Stomach (tissue), 9 donors: ENCODE measurements around the gene PGM3. TPM values are rescaled to one million over a fixed set of nuclear protein-coding genes. Genes with fewer than 3 reads are reported as not detected.

ENCODE experiments used
- DNase-seq, 2 donors: peaks; one replicate each; pipeline versions ENCODE4 v3.0.0 to v3.0.0-alpha.2; 2013 to 2019
- H3K27ac ChIP-seq, 5 donors: fragments of 200-600 bp in 4 of 5; sonication (generic) in 4 of 5; one replicate each; pipeline ENCODE4 v1.5.1; 2013 to 2019; ENCODE audit warnings: mild to moderate bottlenecking in 1 of 5, moderate library complexity in 1 of 5
- H3K27me3 ChIP-seq, 3 donors: fragments of 200-600 bp; sonication (generic); one replicate each; pipeline ENCODE4 v1.5.1; 2017 to 2019; ENCODE audit warnings: mixed run types in 1 of 3
- H3K36me3 ChIP-seq, 4 donors: fragments of 200-600 bp; sonication (generic); 1 replicate in 3 of 4; 2 replicates in 1 of 4; pipeline ENCODE4 v1.5.1; 2016 to 2019
- H3K4me1 ChIP-seq, 4 donors: fragments of 200-600 bp; sonication (generic); one replicate each; pipeline ENCODE4 v1.5.1; 2016 to 2019
- H3K4me3 ChIP-seq, 4 donors: fragments of 200-600 bp; sonication (generic) in 3 of 4; one replicate each; pipeline ENCODE4 v1.5.1; 2016 to 2019; ENCODE audit warnings: mild to moderate bottlenecking in 1 of 4
- H3K9me3 ChIP-seq, 4 donors: fragments of 200-600 bp; sonication (generic); one replicate each; pipeline ENCODE4 v1.5.1; 2016 to 2019
- EP300 ChIP-seq: sonication (generic); formaldehyde crosslinking; IDR thresholded peaks from one replicate; pipeline ENCODE4 v1.6.1; 2017; ENCODE audit warnings: antibody characterized with exemption
- POLR2A ChIP-seq, 4 donors: fragments of 450-650 bp; IDR thresholded peaks; one replicate each; pipeline ENCODE4 v1.6.1; 2016; ENCODE audit warnings: antibody characterized with exemption in 4 of 4, control low read depth in 2 of 4, mild to moderate bottlenecking in 1 of 4, moderate library complexity in 1 of 4
- POLR2AphosphoS5 ChIP-seq, 3 donors: sonication (generic); formaldehyde crosslinking; IDR thresholded peaks; one replicate each; pipeline ENCODE4 v1.6.1; 2016; ENCODE audit warnings: antibody characterized with exemption in 3 of 3
- WGBS, 5 donors: extraction: QIAGEN DNeasy Blood & Tissue Kit in 3 of 5; methylation state at CpG; one replicate each; pipeline versions ENCODE4 v1.1.5 to v1.1.7; 2013 to 2018; 5-methylcytosine and 5-hydroxymethylcytosine counted together
- intact Hi-C: fragments of 100-400 bp; cut with DNase I; formaldehyde crosslinking; loops from one replicate; pipeline ENCODE4 v1.15.1; 2023; ENCODE audit warnings: low total_unique reads
- polyA plus RNA-seq, 3 donors: library from polyadenylated mRNA; stranded (reverse); fragments of 200-250 nt; gene quantifications; one replicate each; pipeline ENCODE4 v1.2.3, GENCODE V29; 2013
- total RNA-seq, 5 donors: library from RNA; depleted of rRNA; stranded (reverse); fragments of >200 nt; gene quantifications; one replicate each; pipeline versions ENCODE4 v1.1.0 to v1.2.3, GENCODE V29; 2014 to 2016
- TF ChIP-seq, protein P1 (sequence below), 7 experiments: fragments of 450-650 bp in 4 of 7; fragments of 200-600 bp in 3 of 7; sonication (generic) in 3 of 7; IDR thresholded peaks; one replicate each; pipeline ENCODE4 v1.5.1; 2016 to 2019; ENCODE audit warnings: antibody characterized with exemption in 7 of 7, control low read depth in 2 of 7, mild to moderate bottlenecking in 1 of 7
- donor health status: healthy with polysubstance abuse.
- donor health status: Bipolar disorder and iron deficiency.
- donor health status: healthy.

PGM3 gene
- total and polyA plus RNA-seq, 8 donors = 0.58 to 96.4 (median 19.6) TPM

DNA sequence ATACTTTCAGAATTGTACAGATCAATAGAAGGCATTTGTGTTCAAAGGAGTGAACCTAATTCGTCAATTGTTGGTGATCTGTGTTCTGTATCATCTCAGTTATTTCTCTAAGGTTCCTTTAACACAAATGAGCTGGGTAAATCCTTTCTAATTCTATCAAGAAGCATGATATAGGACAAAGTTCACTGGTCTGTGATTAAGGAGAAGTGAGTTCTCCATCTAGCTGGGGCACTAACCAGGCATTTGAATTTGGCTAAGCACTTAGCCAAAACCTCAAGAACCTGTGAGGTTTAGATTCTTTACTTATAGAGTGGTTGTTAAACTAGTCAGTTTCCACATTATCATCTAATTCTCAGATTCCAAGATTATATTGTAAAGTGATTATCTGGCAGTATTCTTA, 75.3 kb downstream of the PGM3 start:
- H3K27ac ChIP-seq = no peak overlapping the region
- no peak overlapping the region for H3K4me3 ChIP-seq
- TF ChIP-seq POLR2AphosphoS5 (IDR thresholded peaks at IDR 0.05) = no peak
- no peak for TF ChIP-seq EP300
- TF ChIP-seq, protein P1, sequence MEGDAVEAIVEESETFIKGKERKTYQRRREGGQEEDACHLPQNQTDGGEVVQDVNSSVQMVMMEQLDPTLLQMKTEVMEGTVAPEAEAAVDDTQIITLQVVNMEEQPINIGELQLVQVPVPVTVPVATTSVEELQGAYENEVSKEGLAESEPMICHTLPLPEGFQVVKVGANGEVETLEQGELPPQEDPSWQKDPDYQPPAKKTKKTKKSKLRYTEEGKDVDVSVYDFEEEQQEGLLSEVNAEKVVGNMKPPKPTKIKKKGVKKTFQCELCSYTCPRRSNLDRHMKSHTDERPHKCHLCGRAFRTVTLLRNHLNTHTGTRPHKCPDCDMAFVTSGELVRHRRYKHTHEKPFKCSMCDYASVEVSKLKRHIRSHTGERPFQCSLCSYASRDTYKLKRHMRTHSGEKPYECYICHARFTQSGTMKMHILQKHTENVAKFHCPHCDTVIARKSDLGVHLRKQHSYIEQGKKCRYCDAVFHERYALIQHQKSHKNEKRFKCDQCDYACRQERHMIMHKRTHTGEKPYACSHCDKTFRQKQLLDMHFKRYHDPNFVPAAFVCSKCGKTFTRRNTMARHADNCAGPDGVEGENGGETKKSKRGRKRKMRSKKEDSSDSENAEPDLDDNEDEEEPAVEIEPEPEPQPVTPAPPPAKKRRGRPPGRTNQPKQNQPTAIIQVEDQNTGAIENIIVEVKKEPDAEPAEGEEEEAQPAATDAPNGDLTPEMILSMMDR (IDR thresholded peaks at IDR 0.05) = no peak
- TF ChIP-seq POLR2A (IDR thresholded peaks at IDR 0.05) = no peak
- no peaks in the 10 kb centered on the region for H3K27me3 ChIP-seq
- intact Hi-C loops = no loop called here
- peaks cover 0 to 7% (median 0%) of the 10 kb centered on the region in 4 donors for H3K4me1 ChIP-seq
- no peaks in the 10 kb centered on the region for H3K9me3 ChIP-seq
- WGBS, 5 donors = 84 to 100% (median 89%) methylated on average over 1 of the region's 1 CpG
- no peak for DNase-seq
- H3K36me3 ChIP-seq = peaks cover 0 to 50% (median 36%) of the 10 kb centered on the region in 4 donors

Other genes with a start within 250 kb of the PGM3 start
- 10 to 100 TPM in 4 of 5 donors, 1 to 10 TPM in 1; 5.5 to 33.3 (median 21.3) TPM for gene UBE3D, start 127.4 kb downstream of the PGM3 start, total RNA-seq
- 1 to 10 TPM; 1.5 to 4.0 (median 2.9) TPM for gene UBE3D, start 127.4 kb downstream of the PGM3 start, polyA plus RNA-seq
- gene DOP1A, start 125.6 kb downstream of the PGM3 start, total RNA-seq = 10 to 100 TPM; 11.6 to 68.3 (median 21.6) TPM
- gene DOP1A, start 125.6 kb downstream of the PGM3 start, polyA plus RNA-seq = 1 to 10 TPM; 2.6 to 6.0 (median 2.6) TPM
- 10 to 100 TPM in 1 of 5 donors, 1 to 10 TPM in 3, under 1 TPM in 1; 0.58 to 18.7 (median 1.3) TPM for gene RWDD2A, start 92 bp upstream of the PGM3 start, total RNA-seq
- 1 to 10 TPM; 2.0 to 2.4 (median 2.3) TPM for gene RWDD2A, start 92 bp upstream of the PGM3 start, polyA plus RNA-seq
- 10 to 100 TPM in 4 of 5 donors, 1 to 10 TPM in 1; 5.2 to 31.7 (median 13.4) TPM for gene ME1, start 237.8 kb upstream of the PGM3 start, total RNA-seq
- 10 to 100 TPM in 1 of 3 donors, 1 to 10 TPM in 2; 5.2 to 28.1 (median 6.2) TPM for gene ME1, start 237.8 kb upstream of the PGM3 start, polyA plus RNA-seq